Keratinocyte (primary cell): Measurements from ENCODE around the gene CALM1. TPM values are rescaled to one million over a fixed set of nuclear protein-coding genes. Genes with fewer than 3 reads are reported as not detected.

Experiments used
- DNase-seq: peaks from one replicate; pipeline ENCODE4 v3.0.0-alpha.2; 2011; ENCODE audit warnings: low read depth, missing footprints, low spot score
- FAIRE-seq: peaks from 2 replicates; lab custom pipeline; 2011; peaks lifted over from hg19 to GRCh38; lab: Jason Lieb, UNC
- H2AFZ ChIP-seq: 2 replicates; pipeline ENCODE4 v1.6.0; 2012; ENCODE audit warnings: low read length, control low read depth, inconsistent platforms; ENCODE audit not compliant: control insufficient read depth
- H3K27ac ChIP-seq: 2 replicates; pipeline ENCODE4 v1.5.1; 2011; ENCODE audit warnings: low read length; ENCODE audit not compliant: control insufficient read depth, insufficient read depth
- H3K27me3 ChIP-seq: 3 replicates; pipeline ENCODE4 v1.6.0; 2011; ENCODE audit warnings: low read length; ENCODE audit not compliant: control insufficient read depth, insufficient read depth; ENCODE audit errors: extremely low read depth
- H3K36me3 ChIP-seq, 2 experiments: 2 replicates in 1 of 2; 3 replicates in 1 of 2; pipeline ENCODE4 v1.5.1; 2011; ENCODE audit warnings: low read length in 2 of 2, mild to moderate bottlenecking in 1 of 2; ENCODE audit not compliant: control insufficient read depth in 2 of 2, insufficient read depth in 2 of 2; ENCODE audit errors: extremely low read depth in 1 of 2
- H3K4me1 ChIP-seq: 3 replicates; pipeline ENCODE4 v1.5.1; 2011; ENCODE audit warnings: low read length; ENCODE audit not compliant: control insufficient read depth, insufficient read depth; ENCODE audit errors: extremely low read depth
- H3K4me2 ChIP-seq: 3 replicates; pipeline ENCODE4 v1.6.0; 2011; ENCODE audit warnings: low read depth, low read length; ENCODE audit not compliant: control insufficient read depth, insufficient read depth; ENCODE audit errors: extremely low read depth
- H3K4me3 ChIP-seq, 3 experiments: fragments of 200-600 bp in 1 of 3; sonication (generic) in 1 of 3; 2 replicates in 2 of 3; 3 replicates in 1 of 3; pipeline ENCODE4 v1.5.1; 2011 to 2016; ENCODE audit warnings: low read length in 3 of 3, mild to moderate bottlenecking in 3 of 3, control low read depth in 2 of 3, inconsistent platforms in 1 of 3, low read depth in 1 of 3, mixed read lengths in 1 of 3, mixed run types in 1 of 3, moderate library complexity in 1 of 3; ENCODE audit not compliant: control insufficient read depth in 2 of 3, insufficient read depth in 2 of 3; ENCODE audit errors: extremely low read depth in 1 of 3
- H3K79me2 ChIP-seq: 2 replicates; pipeline ENCODE4 v1.6.0; 2012; ENCODE audit warnings: low read length; ENCODE audit not compliant: control insufficient read depth, insufficient read depth
- H3K9ac ChIP-seq: 3 replicates; pipeline ENCODE4 v1.6.0; 2011; ENCODE audit warnings: low read length; ENCODE audit not compliant: control insufficient read depth, insufficient read depth; ENCODE audit errors: extremely low read depth
- H3K9me1 ChIP-seq: 3 replicates; pipeline ENCODE4 v1.6.0; 2011; ENCODE audit warnings: low read length; ENCODE audit not compliant: control insufficient read depth, insufficient read depth; ENCODE audit errors: extremely low read depth
- H3K9me3 ChIP-seq: 2 replicates; pipeline ENCODE4 v1.5.1; 2012; ENCODE audit warnings: low read depth, low read length; ENCODE audit not compliant: control insufficient read depth
- H4K20me1 ChIP-seq: 3 replicates; pipeline ENCODE4 v1.6.0; 2011; ENCODE audit warnings: low read length; ENCODE audit not compliant: control insufficient read depth, insufficient read depth; ENCODE audit errors: extremely low read depth
- EZH2 ChIP-seq: IDR thresholded peaks from one replicate; pipeline ENCODE4 v1.6.1; 2012; ENCODE audit warnings: inconsistent platforms, mild to moderate bottlenecking, low read length, moderate library complexity
- dilution Hi-C: fragments of 300-500 bp; cut with MboI; formaldehyde crosslinking; loops from one replicate; pipeline ENCODE4 v1.7.0; 2020; ENCODE audit warnings: low sequenced_read_pairs; ENCODE audit not compliant: extremely low pct_ligation_motif_present
- polyA plus RNA-seq, 5 experiments: library from polyadenylated mRNA; depleted of rRNA in 3 of 5; stranded (reverse) in 3 of 5; stranded (forward) in 1 of 5; unstranded in 1 of 5; fragments of >200 nt; gene quantifications; 1 replicate in 1 of 5; 2 replicates in 3 of 5; 3 replicates in 1 of 5; pipeline versions ENCODE4 v1.2.1 to v1.2.3, GENCODE V29; 2011 to 2012; ENCODE audit warnings: missing spikeins in 2 of 5, low read depth in 1 of 5, low replicate concordance in 1 of 5
- TF ChIP-seq, protein P1 (sequence below), 3 experiments: IDR thresholded peaks in 1 of 3; conservative IDR thresholded peaks in 1 of 3; optimal IDR thresholded peaks in 1 of 3; 2 replicates in 2 of 3; 3 replicates in 1 of 3; pipeline versions ENCODE3 to v1.5.1; 2011; ENCODE audit warnings: low read length in 3 of 3, mild to moderate bottlenecking in 3 of 3, moderate library complexity in 2 of 3, control low read depth in 1 of 3, inconsistent platforms in 1 of 3; ENCODE audit not compliant: insufficient read depth in 2 of 3; ENCODE audit errors: extremely low read depth in 1 of 3

CALM1 gene
- polyA plus RNA-seq, 1 donor (not counting 4 experiments of a cell fraction or from before 2014, with no cell fraction given): 575 TPM

DNA sequence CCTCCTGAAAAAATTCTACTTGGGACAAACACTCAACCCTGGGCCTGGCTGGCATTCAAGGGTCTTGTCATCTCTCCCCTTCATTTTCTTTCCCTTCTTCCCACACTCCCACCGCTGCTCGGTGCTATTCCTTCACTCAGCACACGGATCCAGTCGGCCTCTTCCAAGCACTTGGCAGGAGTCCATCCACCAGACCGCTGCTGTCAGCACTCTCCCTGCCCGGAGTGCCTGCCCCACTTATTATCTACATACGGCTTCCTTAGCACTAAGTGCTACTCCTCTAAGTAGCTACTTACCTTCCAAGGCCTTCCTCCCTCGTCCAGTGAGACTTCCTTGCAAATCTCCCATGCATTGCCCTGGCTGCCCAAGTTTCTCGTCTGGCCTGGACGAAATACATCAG, 29.8 kb downstream of the CALM1 start:
- no peak overlapping the region for H2AFZ ChIP-seq
- H3K4me2 ChIP-seq: no peak overlapping the region
- TF ChIP-seq, protein P1, sequence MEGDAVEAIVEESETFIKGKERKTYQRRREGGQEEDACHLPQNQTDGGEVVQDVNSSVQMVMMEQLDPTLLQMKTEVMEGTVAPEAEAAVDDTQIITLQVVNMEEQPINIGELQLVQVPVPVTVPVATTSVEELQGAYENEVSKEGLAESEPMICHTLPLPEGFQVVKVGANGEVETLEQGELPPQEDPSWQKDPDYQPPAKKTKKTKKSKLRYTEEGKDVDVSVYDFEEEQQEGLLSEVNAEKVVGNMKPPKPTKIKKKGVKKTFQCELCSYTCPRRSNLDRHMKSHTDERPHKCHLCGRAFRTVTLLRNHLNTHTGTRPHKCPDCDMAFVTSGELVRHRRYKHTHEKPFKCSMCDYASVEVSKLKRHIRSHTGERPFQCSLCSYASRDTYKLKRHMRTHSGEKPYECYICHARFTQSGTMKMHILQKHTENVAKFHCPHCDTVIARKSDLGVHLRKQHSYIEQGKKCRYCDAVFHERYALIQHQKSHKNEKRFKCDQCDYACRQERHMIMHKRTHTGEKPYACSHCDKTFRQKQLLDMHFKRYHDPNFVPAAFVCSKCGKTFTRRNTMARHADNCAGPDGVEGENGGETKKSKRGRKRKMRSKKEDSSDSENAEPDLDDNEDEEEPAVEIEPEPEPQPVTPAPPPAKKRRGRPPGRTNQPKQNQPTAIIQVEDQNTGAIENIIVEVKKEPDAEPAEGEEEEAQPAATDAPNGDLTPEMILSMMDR (optimal IDR thresholded peaks at IDR 0.05 in 1 of 3, IDR thresholded peaks at IDR 0.05 in 1 of 3, conservative IDR thresholded peaks at IDR 0.05 in 1 of 3; ENCODE audit: extremely low read depth in 1 of 3, insufficient read depth in 2 of 3, low read length in 3 of 3): no peak
- TF ChIP-seq EZH2: no peak
- H3K27me3 ChIP-seq: no peaks in the 10 kb centered on the region
- no peak for DNase-seq
- no peak for FAIRE-seq
- H3K4me1 ChIP-seq: no peaks in the 10 kb centered on the region
- H3K9ac ChIP-seq: no peak overlapping the region
- dilution Hi-C loops: no loop called here
- no peaks in the 10 kb centered on the region for H3K9me1 ChIP-seq
- no peaks in the 10 kb centered on the region for H3K36me3 ChIP-seq
- no peaks in the 10 kb centered on the region for H3K79me2 ChIP-seq
- no peaks in the 10 kb centered on the region for H4K20me1 ChIP-seq
- no peak overlapping the region for H3K4me3 ChIP-seq
- H3K27ac ChIP-seq: no peak overlapping the region
- no peaks in the 10 kb centered on the region for H3K9me3 ChIP-seq

DNA sequence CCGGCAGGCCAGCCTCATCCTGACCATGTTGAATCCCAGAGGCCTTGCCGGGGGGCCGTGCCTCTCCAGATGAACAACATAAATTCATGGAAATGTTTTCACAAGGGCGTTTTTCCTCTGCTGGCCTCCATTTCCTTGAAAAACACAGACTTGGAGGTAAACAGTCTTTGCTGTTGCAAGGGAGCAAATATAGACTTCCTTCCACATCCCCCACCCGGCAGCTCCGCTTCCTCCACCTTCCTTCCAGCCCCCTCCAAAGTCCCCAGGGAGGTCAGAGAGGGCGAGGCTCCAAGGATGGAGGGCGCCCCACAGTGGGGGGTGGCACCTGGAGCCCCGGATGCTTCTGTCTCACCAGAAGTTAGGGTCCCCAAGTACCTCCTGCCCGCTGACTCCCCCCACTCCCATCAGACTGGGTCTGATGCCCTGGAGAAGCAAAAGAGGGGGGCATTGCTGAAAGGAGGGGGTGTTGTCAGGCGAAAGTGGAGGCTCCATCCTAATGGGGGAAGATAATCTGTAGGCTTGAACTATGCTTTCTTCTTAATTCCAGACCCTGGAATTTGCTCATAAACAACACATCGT, 31.1 kb downstream of the CALM1 start:
- Histone ChIP-seq H4K20me1 (no peaks in the 10 kb centered on the region), H3K9me1 (no peaks in the 10 kb centered on the region), H3K4me3 (no peak overlapping the region), H3K4me1 (no peaks in the 10 kb centered on the region), H3K27me3 (no peaks in the 10 kb centered on the region), H3K36me3 (no peaks in the 10 kb centered on the region), H3K9ac (no peak overlapping the region), H3K79me2 (no peaks in the 10 kb centered on the region), H3K27ac (no peak overlapping the region), H3K4me2 (no peak overlapping the region), H2AFZ (no peak overlapping the region), H3K9me3 (no peaks in the 10 kb centered on the region)
- DNase-seq: no peak
- dilution Hi-C loops: no loop called here
- no peak for FAIRE-seq
- no peak for TF ChIP-seq EZH2
- TF ChIP-seq, protein P1 (optimal IDR thresholded peaks at IDR 0.05 in 1 of 3, IDR thresholded peaks at IDR 0.05 in 1 of 3, conservative IDR thresholded peaks at IDR 0.05 in 1 of 3; ENCODE audit: extremely low read depth in 1 of 3, insufficient read depth in 2 of 3, low read length in 3 of 3): no peak
